ENCODE measurements around the gene GSDME.

GSDME gene

GRCh38 chr7:24752073-24752800 lies 5.0 kb downstream of the GSDME start:
- Histone ChIP-seq H3K4me3 (ENCODE audit: low read length) (no peak overlapping the region), H3K27me3 (replicated peaks; ENCODE audit: insufficient read depth, low read length) (no peaks in the 10 kb centered on the region), H3K36me3 (replicated peaks; ENCODE audit: insufficient read depth, low read length) (no peaks in the 10 kb centered on the region), H3K9me2 (replicated peaks; ENCODE audit: insufficient read depth, low read length) (no peaks in the 10 kb centered on the region), H3K9ac (ENCODE audit: low read length) (no peak overlapping the region), H3K4me2 (ENCODE audit: low read depth, low read length) (no peak overlapping the region), H3K79me2 (ENCODE audit: low read length) (no peaks in the 10 kb centered on the region), H4K20me1 (ENCODE audit: insufficient read depth, low read length) (no peaks in the 10 kb centered on the region), H3F3A (ENCODE audit: insufficient read depth, low read length) (no peaks in the 10 kb centered on the region), H3K9me3 (replicated peaks; ENCODE audit: insufficient read depth, low read length) (no peaks in the 10 kb centered on the region), H3K4me1 (ENCODE audit: low read length) (no peaks in the 10 kb centered on the region), H3K27ac (ENCODE audit: low read length) (no peak overlapping the region), H2AFZ (ENCODE audit: low read length) (no peak overlapping the region)
- no peak for DNase-seq
- TF ChIP-seq CTCF (IDR thresholded peaks at IDR 0.05; ENCODE audit: low read length) (no peak), EZH2phosphoT487 (IDR thresholded peaks at IDR 0.05; ENCODE audit: low read length) (no peak), EZH2 (optimal IDR thresholded peaks at IDR 0.05; ENCODE audit: low read depth, low read length) (no peak)

GRCh38 chr7:24751484-24751883 lies 5.8 kb downstream of the GSDME start:
- no peaks in the 10 kb centered on the region for H3K79me2 ChIP-seq (ENCODE audit: low read length)
- H3F3A ChIP-seq (ENCODE audit: insufficient read depth, low read length) = no peaks in the 10 kb centered on the region
- no peak overlapping the region for H3K4me3 ChIP-seq (ENCODE audit: low read length)
- no peaks in the 10 kb centered on the region for H3K9me2 ChIP-seq (replicated peaks; ENCODE audit: insufficient read depth, low read length)
- no peak for TF ChIP-seq CTCF (IDR thresholded peaks at IDR 0.05; ENCODE audit: low read length)
- TF ChIP-seq EZH2 (optimal IDR thresholded peaks at IDR 0.05; ENCODE audit: low read depth, low read length) = no peak
- TF ChIP-seq EZH2phosphoT487 (IDR thresholded peaks at IDR 0.05; ENCODE audit: low read length) = no peak
- H2AFZ ChIP-seq (ENCODE audit: low read length) = no peak overlapping the region
- no peaks in the 10 kb centered on the region for H3K36me3 ChIP-seq (replicated peaks; ENCODE audit: insufficient read depth, low read length)
- H3K27ac ChIP-seq (ENCODE audit: low read length) = no peak overlapping the region
- no peak for DNase-seq
- no peak overlapping the region for H3K4me2 ChIP-seq (ENCODE audit: low read depth, low read length)
- H3K27me3 ChIP-seq (replicated peaks; ENCODE audit: insufficient read depth, low read length) = no peaks in the 10 kb centered on the region
- no peaks in the 10 kb centered on the region for H3K9me3 ChIP-seq (replicated peaks; ENCODE audit: insufficient read depth, low read length)
- H3K4me1 ChIP-seq (ENCODE audit: low read length) = no peaks in the 10 kb centered on the region
- H3K9ac ChIP-seq (ENCODE audit: low read length) = no peak overlapping the region
- H4K20me1 ChIP-seq (ENCODE audit: insufficient read depth, low read length) = no peaks in the 10 kb centered on the region

- Histone ChIP-seq H3K9me3 (replicated peaks; ENCODE audit: insufficient read depth, low read length) (no peaks in the 10 kb centered on the region), H3K27ac (ENCODE audit: low read length) (no peak overlapping the region), H3K79me2 (ENCODE audit: low read length) (no peaks in the 10 kb centered on the region), H3K4me3 (ENCODE audit: low read length) (no peak overlapping the region), H3K36me3 (replicated peaks; ENCODE audit: insufficient read depth, low read length) (no peaks in the 10 kb centered on the region), H3K9me2 (replicated peaks; ENCODE audit: insufficient read depth, low read length) (no peaks in the 10 kb centered on the region), H3F3A (ENCODE audit: insufficient read depth, low read length) (no peaks in the 10 kb centered on the region), H3K27me3 (replicated peaks; ENCODE audit: insufficient read depth, low read length) (no peaks in the 10 kb centered on the region), H3K9ac (ENCODE audit: low read length) (no peak overlapping the region), H2AFZ (ENCODE audit: low read length) (no peak overlapping the region), H3K4me2 (ENCODE audit: low read depth, low read length) (no peak overlapping the region), H4K20me1 (ENCODE audit: insufficient read depth, low read length) (no peaks in the 10 kb centered on the region), H3K4me1 (ENCODE audit: low read length) (no peaks in the 10 kb centered on the region)
- TF ChIP-seq EZH2 (optimal IDR thresholded peaks at IDR 0.05; ENCODE audit: low read depth, low read length) (no peak), EZH2phosphoT487 (IDR thresholded peaks at IDR 0.05; ENCODE audit: low read length) (no peak), CTCF (IDR thresholded peaks at IDR 0.05; ENCODE audit: low read length) (no peak)
- DNase-seq = no peak
Measured at GRCh38 chr7:24750441-24751055, 6.7 kb downstream of the GSDME start.

All from MM.1S (cell line).